Measurements from ENCODE around the gene CCDC12.

CCDC12 gene

DNA sequence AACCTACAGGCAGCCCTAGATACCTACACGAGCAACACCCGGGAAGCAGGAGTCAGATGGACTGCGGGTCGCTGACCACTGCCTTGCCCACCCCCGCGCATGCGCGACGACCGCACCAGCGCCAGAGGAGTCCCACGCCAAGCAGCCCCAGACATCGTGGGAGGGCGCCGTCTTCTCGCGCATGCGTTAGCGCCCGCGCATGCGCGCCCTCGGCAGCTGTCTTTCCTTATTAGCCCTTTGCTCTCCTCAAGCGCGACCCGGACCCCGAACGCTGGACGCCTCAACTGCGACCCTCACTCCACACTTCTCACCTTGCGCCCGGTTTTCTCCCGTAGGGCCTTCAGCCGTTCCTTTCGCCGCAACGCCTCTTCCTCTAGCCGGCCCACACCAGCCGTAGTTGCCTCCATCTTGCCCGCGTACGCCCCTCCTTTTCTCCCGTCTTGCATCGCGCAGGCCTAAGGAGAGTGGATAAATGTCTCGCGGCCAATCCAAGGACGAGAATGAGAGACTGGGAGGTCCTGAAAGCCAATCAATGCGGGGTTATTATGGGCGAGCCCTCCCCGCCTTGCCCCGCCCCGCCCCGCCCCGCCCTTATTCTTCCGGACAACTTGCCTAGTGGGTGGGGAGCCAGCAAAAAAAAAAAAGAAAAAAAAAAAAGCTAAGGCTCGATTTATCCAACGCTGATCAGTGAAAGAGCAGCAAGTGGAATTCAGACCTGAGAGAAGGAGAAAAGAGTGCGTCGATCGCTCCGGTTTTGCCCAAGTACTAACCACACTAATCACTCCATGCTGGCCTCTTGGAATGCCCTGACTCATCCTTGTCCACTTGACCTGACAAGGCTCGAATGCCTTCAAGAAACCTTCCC lies at the start of gene CCDC12:
TSS of gene CCDC12 (minus strand) at position 420 of the 865 bp plus-strand sequence. CDS start at position 407, 13 bp downstream.
- peak; percentile 80 to 84 for DNase-seq (ENCODE audit: low read depth in 2 of 2)

DNA sequence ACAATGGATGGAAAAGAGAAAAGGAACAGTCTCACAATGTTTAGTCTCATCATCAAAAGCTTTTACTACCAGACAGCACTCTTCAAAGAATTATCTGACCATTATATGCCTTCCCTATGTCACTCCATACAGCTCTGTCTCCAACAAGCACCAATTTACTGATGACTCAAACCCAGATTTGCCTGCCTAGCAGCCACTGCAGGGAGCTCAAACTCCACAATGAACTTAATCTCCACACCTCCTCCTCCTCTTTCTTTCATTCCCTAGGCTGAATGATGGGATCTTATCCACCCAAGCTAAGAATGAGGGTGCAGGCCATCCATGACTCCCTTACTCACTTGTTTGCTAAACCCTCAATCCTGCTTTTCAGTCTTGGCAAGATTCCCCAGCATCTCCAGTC lies 48.4 kb upstream of the CCDC12 start:
- DNase-seq (ENCODE audit: low read depth in 2 of 2): no peak

DNA sequence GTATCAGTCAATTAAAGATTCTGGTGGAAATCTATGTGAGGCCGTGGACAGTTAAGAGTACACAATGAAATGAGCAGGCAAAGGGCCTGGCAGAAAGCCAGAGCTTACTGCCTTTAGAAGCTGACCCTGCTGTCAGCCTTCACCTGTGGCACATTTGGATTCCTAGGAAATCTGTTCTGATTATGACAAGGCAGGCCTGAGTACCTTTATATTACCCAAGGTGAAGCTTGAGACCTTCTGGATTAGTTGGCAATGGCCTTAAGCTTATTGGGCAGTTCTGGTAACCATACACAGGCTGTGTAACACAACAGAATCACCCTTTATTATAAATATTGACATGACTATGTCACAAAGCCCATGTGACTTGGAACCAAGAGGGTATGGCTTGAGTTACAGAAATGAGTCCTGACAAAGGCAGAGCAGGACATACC lies 46.1 kb upstream of the CCDC12 start:
- DNase-seq (ENCODE audit: low read depth in 2 of 2): no peak

DNA sequence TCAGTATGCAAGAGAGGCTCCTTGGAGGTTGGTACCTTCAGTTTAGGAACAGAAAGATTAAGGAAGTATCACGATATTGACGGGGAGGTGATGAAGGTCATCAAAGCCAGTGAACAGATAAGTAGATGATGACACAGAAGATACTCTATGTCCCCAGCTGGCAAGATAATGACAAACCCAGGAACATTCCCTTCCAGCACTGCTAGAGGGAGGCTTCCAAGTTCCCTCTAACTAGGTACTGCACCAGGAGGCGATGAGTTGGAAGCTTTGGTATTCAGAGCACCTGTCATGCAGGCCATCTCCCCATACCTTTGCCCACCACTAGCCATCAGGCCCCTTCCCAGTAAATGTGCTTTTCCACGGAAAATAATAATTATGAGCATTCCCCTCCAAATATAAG lies 43.8 kb upstream of the CCDC12 start:
- no peak for DNase-seq (ENCODE audit: low read depth in 2 of 2)

DNA sequence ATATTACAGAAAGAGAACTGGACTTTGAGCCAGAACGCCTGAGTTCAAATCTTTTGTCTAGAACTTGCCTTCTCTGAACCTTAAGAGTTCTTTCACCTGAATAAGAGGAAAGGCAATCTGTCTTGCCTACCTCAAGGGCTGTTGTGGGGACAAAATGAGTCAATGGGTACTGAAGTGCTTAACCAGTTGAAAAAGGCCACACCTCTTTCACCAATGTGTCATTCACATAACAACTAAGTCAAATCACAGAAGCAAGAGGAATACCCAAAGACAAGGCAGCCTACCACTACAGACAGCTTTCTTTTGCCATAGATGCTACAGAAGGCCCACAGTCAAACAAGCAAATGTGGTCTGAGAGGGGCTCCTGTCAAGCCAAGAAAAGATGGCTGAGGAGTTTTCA lies 42.7 kb upstream of the CCDC12 start:
- DNase-seq (ENCODE audit: low read depth in 2 of 2): no peak

DNA sequence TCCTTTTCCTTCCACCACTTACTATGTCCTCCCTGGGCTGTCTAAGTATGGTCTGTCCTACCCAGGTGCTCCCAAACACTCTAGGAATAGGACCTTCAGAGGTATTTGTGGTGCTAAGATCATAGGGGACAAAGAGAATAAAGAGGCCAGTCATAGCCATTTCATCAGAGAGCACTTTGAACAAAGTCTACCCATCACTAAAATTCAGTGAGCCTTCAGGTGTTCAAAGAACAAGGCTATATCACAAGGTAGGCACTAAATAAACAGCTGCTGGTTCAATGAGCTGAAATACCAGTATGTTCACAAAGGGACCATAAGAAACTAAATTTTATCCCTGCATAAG lies 41.7 kb upstream of the CCDC12 start:
- DNase-seq (ENCODE audit: low read depth in 2 of 2): no peak

DNA sequence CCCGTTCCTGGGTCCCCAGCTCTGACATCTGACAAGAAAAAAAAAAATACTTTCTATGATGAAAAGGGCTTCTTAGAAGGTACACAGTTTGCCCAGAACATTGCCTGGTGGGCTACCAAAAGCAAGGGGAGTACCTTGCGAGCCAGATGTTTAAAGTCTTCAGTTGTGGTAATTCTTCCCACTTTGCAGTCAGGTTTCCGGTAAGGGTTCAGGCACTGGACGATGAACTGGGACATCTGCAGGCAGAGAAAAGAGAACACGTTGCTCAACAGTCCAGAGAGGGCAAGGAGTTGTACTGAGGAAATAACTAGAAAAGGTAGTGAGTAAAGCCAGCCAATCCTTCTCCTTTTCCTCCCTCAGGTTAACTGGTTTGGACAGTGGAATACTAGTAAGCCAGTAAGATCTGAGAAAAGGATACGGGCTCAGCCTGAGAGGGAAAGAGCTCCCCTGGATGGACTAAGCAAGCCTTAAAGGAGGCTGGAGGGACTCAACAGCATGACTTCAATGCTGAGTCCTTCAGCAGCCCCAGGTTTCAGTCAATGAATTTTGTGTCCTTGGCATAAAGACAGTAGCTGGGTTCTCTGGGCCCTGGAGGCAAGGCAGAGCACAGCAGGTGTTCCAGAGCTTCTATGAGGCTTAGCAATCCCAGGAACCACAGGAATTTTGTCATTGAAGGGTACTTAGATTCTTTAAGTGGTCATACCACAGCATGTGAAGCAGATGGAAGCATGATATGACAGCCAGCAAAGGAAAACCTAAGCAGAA lies 41.1 kb upstream of the CCDC12 start:
- DNase-seq (ENCODE audit: low read depth in 2 of 2): no peak

DNA sequence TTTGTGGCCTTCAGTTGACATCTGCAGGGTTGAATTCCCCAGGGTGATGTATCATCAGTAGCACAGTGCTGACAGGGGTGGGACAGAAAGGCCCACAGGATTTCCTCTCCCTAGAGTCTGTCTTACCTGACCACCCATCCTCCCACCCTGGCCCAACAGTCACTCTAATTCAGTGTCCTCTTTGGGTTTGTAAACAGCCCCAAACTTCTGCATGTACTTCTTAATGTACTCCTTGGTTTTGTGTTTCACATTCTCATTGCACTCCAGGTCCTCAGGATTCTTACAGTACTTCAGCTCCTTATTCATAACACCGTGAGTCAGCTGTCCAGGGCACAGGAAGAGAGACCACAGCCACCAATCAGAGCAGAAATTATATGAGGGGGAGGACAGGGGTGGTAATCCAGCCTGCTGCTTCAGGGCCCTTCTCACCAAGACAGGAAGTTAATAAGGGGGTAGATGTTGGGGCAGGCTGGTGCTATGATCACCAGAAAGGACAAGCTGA lies 40.4 kb upstream of the CCDC12 start:
- DNase-seq (ENCODE audit: low read depth in 2 of 2): no peak

DNA sequence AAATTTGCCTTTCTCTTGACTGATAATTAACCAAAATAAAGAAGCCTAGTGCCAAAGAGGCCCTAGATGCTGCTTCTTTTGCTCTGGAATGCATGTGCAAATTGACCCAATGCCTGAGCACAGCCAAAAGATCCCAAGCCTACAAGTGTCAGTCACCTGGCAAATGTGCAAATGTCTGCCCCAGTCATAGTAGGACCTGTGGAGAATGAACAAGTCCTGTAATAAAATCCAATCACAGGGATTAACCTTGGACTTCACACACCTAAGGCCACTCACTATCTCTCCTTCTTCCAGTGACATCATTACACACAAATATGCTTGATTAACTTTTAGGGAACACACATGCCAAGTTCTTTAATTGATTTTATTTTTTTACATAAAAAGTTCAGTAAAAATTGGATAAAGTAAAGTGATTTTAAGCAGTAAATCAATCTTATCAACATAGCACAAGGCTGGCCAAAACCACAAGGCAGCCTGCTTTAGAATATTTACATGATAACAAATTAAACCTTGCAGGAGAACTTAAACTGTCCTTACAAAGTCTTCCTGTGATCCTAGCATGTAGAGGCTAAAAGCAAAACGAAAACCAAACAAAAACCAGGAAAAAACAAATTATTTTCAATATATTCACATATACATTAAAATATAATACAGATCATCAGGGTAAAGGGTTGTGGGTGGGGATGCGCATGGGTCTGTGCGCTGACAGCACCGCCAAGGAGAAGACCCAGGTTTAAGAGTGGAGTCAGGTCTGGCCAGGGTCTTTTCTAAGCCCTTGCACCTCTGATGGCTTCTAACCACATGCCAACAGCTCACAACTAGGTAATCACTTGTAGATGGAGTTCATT lies 39.8 kb upstream of the CCDC12 start:
- no peak for DNase-seq (ENCODE audit: low read depth in 2 of 2)

DNA sequence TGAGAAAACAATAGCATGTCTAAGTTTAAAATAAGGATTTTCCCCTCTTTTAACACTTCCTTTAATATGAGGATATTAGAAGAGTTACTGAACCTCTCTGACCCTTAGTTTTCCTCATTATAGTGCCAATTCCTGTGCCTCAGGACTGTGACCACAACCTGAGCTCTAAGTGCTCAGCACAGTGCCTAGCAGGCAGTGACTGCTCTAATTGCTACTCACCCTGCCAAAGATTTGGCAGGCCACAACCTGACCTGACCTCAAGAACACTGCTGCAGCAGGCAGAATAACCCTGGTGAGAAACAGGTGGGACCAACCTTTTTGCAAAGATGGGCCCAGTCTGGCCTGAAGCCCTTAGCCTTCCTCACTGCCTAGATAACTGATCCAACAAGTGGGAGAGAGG lies 38.6 kb upstream of the CCDC12 start:
- no peak for DNase-seq (ENCODE audit: low read depth in 2 of 2)

DNA sequence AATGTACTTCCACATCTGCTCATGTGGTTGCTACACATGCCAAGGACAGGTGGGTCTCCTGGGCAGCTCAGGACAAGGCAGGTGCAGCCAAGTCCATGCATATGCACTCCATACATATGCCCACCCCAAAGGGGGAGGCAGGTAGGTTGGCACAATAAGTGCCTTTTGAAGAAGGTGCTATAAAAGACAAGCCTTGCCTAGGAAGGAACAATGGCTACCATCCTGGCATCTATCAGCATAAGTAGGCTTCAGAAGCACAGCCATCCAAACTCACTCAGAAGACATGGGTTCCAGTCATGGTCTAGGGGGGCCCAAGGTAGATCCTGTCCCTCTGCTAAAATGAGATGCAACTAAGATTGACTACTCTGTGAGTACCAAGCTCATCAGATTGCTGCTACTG lies 37.5 kb upstream of the CCDC12 start:
- no peak for DNase-seq (ENCODE audit: low read depth in 2 of 2)

DNA sequence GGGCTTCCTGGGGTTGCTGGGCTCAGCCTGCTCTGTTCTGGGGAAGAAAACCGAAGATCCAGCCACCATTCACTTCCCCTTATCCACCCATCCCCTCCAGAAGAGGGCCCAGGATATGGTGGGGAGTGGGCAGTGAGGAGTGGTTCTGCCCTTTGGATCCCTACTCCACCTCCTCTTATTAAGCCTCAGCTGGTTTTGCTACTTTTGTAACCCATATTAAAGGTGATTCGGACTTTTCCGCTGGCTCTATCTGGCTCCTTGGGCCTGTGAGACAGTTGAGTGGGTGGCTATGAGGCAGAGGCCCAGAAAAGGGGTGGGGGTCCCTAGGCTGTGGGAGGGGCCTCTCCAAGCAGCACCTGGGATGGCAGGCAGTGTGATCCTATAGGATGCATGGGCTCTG lies 36.7 kb upstream of the CCDC12 start:
- no peak for DNase-seq (ENCODE audit: low read depth in 2 of 2)

DNA sequence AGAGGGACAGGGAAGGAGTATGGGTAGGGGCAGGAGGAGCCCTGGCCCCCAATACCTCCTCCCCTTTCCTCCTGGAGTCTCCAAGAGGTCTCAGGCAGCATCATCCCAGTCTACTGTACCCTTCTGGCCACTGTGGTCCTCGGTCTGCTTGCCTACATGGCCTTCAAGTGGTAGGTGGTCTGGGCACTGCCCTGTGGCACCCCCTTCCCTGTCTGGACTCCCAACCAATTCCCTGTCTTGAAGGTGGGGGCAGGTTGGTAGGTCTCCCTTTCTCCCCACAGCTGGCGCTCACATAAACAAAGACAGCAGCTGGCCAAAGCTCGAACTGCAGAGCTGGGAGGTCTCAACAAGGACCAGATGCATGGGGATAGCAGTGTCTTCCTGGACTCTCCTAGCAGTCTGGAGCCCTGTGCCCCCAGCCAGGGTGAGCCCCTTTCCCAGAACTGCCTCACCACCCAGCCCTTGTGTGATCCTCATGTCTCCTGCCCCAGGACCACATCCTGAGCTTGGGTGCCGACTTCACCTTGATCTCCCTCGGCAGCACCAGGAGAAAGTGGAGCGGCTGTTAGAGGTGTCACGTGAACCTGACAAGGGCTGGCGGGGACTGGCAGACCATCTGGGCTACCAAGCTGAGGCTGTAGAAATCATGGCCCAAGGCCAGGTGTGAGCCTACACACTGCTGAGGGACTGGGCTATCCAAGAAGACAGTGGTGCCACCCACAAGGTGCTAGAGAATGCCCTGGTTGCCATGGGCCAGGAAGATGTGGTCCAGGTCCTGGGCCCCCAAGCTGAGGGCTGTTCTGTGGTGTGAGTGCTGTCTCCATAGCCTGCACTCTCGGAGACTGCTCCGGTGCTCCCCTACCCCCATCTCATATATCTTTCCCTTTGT lies 36.0 kb upstream of the CCDC12 start:
- no peak for DNase-seq (ENCODE audit: low read depth in 2 of 2)

DNA sequence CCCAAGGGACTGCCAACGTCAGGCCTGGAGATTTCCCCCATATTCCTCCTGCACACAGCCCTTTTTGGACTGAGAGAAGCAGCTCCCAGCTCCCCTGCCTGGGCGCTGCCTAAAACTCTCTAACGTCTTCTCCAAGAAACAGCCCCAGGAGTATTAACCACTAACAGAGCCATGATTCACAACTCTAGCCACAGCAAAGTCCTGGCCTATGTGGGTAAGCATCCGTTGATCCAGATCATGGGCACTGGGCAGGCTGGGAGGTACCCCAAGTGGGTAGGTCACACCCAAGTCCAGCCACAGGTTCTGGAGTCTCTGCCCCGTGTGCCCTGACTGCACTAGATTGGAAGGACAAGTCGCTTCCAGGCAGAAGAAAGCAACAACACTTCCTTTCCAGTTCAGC lies 34.8 kb upstream of the CCDC12 start:
- no peak for DNase-seq (ENCODE audit: low read depth in 2 of 2)

DNA sequence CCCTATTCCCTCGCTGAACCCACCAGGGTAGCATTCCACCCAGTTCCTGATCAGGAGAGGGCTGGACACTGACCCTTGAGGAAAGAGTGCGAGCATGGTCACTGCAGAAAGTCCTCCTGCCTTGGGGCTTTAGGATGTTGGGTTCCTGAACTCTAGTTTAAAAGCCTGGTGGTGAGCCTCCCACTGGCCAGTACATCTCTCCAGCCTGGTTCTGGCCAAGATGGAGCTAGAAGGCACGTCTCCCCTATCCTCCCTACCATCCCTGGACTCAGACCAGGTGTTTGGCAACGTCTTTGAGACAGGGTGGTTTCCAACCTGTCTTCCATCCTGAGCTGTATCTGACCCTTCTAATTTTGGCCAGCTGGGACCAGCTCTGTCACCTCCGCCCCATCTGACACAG lies 34.4 kb upstream of the CCDC12 start:
- DNase-seq (ENCODE audit: low read depth in 2 of 2): no peak

DNA sequence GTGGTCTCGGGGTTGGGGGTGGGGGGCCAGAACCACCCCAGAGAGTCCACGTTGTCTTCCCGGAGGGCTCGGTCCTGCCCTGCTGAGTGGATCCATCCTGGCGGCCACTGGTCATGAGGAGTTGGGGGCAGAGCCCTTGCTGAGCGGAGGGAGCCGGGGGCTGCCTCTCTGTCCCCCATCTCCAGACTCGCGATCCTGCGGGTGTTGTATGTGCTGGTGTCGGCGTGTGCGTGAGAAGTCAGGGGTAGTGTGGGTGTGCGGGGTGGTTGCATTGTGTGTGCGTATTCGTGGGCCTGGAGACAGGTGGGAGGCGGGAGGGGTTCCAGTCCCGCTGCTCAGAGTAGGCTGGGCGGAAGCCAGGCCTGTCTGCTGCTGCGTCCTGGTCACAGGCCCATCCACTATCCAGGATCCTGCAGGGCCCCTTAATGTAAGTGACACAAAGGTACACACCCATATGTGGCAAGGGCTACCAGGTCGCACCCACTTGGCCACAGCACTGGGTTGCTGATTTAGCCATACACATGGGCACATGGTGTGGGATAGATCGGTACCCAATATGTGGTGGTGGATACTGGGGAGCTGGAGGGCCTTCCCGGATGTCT lies 33.7 kb upstream of the CCDC12 start:
- DNase-seq (ENCODE audit: low read depth in 2 of 2): no peak

DNA sequence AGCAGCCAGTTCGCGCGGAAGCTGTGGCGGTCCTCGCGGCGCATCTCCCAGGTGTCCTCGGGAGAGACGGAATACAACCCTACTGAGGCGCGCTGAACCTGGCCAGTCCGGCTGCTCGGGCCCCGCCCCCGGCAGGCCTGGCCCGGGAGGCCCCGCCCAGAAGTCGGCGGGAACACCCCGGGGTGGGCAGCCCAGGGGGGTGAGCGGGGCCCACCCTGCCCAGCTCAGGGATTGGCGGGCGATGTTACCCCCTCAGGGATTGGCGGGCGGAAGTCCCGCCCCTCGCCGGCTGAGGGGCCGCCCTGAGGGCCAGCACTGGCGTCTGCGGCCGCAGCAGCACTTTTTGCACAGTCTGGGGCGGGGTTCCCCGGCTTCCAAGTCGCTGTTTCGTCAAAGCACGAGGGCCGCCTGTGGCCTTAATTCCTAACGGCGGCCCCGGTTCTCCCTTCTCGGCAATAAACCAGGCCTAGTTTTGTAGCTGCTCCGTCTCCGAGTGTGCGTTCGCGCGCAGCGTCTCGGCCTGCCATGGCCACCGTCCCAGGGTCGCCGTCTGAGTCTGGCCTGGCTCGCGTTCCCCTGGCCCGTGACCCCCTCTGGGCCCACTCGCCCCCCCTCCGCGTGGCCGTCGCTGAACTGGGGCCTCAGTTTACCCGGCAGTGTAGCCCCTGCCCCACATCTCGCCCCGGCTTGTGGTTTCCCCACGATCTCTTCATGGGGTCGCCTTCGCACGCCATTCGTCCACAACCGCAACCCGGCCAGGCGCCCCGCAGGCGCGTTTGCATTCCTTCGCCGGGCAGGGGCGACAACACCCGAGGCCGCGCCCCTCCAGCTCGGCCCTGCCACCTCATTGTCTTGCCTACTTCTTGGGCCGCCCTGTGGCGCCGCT lies 32.9 kb upstream of the CCDC12 start:
- DNase-seq (ENCODE audit: low read depth in 2 of 2): peak; percentile 75

DNA sequence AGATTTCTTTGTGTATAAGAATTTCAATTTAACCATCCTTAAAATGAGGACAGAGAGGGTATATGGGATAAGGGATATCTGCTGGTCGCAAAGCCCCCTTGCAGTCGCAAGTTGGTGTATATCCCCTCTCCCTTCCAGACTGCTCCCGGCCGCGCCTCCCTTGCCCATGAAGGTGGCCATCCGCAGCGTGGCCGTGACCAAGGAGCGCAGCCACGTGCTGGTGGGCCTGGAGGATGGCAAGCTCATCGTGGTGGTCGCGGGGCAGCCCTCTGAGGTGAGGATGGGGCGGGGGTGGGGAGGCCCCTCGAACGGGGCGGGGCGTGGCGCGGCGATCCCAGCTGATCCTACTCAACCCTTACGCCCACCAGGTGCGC lies 32.3 kb upstream of the CCDC12 start:
- no peak for DNase-seq (ENCODE audit: low read depth in 2 of 2)

DNA sequence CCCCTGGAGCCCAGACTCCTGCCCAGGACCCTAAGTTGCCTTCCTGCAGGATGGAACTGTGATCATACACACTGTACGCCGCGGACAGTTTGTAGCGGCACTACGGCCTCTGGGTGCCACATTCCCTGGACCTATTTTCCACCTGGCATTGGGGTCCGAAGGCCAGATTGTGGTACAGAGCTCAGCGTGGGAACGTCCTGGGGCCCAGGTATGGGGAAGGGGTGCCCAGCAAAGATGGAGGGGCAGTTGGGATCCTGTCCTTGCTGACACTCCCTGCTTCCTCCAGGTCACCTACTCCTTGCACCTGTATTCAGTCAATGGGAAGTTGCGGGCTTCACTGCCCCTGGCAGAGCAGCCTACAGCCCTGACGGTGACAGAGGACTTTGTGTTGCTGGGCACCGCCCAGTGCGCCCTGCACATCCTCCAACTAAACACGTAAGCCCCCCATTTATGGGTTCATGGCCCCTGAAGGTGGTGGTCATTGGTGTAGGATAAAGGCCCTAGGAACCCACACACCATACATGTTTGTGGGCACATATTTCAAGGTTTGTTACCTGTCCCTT lies 31.8 kb upstream of the CCDC12 start:
- DNase-seq (ENCODE audit: low read depth in 2 of 2): no peak

All from stimulated activated CD8-positive, alpha-beta memory T cell treated with anti-CD3 and anti-CD28 coated beads, Interleukin-2, amount 100 ng/mL, for 48 hours (primary cell).